Left lung (tissue), 10 donors: Measurements from ENCODE around the gene VPS13C. TPM values are rescaled to one million over a fixed set of nuclear protein-coding genes. Genes with fewer than 3 reads are reported as not detected.

ENCODE experiments used
- ATAC-seq: fragments of 200-7000 bp; cut with Tn5 transposase; one replicate; pipeline ENCODE4 v1.9.1; 2020; ENCODE audit warnings: moderate library complexity
- DNase-seq, 4 donors: peaks; one replicate each; pipeline ENCODE4 v3.0.0-alpha.2; 2013 to 2020
- H3K27ac ChIP-seq, 2 donors: fragments of 200-600 bp; sonication (generic) in 1 of 2; one replicate each; pipeline versions ENCODE4 v1.5.0 to v1.8.0; 2020 to 2021
- H3K27me3 ChIP-seq, 2 donors: fragments of 200-600 bp; sonication (generic) in 1 of 2; one replicate each; pipeline versions ENCODE4 v1.5.0 to v1.8.0; 2020 to 2021
- H3K36me3 ChIP-seq, 2 donors: fragments of 200-600 bp; sonication (generic) in 1 of 2; one replicate each; pipeline versions ENCODE4 v1.5.0 to v1.8.0; 2020 to 2021
- H3K4me1 ChIP-seq, 2 donors: fragments of 200-600 bp; one replicate each; pipeline ENCODE4 v1.8.0; 2021
- H3K4me3 ChIP-seq, 2 donors: fragments of 200-600 bp; sonication (generic) in 1 of 2; one replicate each; pipeline versions ENCODE4 v1.5.0 to v1.8.0; 2020 to 2021; ENCODE audit warnings: mild to moderate bottlenecking in 1 of 2
- H3K9me3 ChIP-seq, 2 donors: fragments of 200-600 bp; sonication (generic) in 1 of 2; one replicate each; pipeline versions ENCODE4 v1.5.0 to v1.8.0; 2020 to 2021
- CTCF ChIP-seq, 2 donors: fragments of 200-600 bp; sonication (generic) in 1 of 2; IDR thresholded peaks; one replicate each; pipeline versions ENCODE4 v1.5.0 to v1.8.0; 2021; ENCODE audit warnings: antibody characterized with exemption in 2 of 2
- intact Hi-C, 2 donors: fragments of 100-400 bp; cut with DNase I; formaldehyde crosslinking; loops; one replicate each; pipeline versions ENCODE4 v1.11.2 to v1.14.2; 2022
- polyA plus RNA-seq, 6 donors: library from polyadenylated mRNA; unstranded; fragments of 120-200 nt; gene quantifications; one replicate each; pipeline ENCODE4 v1.2.1, GENCODE V29; 2013; ENCODE audit not compliant: insufficient read length in 6 of 6
- total RNA-seq, 2 donors: library from RNA; stranded (reverse); fragmentation: NEBNext Ultra II Directional; extraction: Animal tissue kit (Norgen Biotek cat#: 25700); gene quantifications; one replicate each; pipeline ENCODE4 v1.2.1, GENCODE V29; 2021
- donor health status: DM: no; HTN: yes; CAD: no.
- donor health status: DM: no; HTN: no; CAD: no.

Gene VPS13C
- total and polyA plus RNA-seq, 8 donors = 54.8 to 96.7 (median 61.4) TPM

- no peaks in the 10 kb centered on the region for H3K36me3 ChIP-seq
- intact Hi-C loops = no loop called here
Observed at GRCh38 chr15:61834076-61834697, 226.1 kb downstream of the VPS13C start.

GRCh38 chr15:61832223-61832622, 228.0 kb downstream of the VPS13C start:
- DNase-seq = no peak
- Histone ChIP-seq H3K4me3 (no peak overlapping the region), H3K27me3 (peaks cover 0 to 12% of the 10 kb centered on the region in 2 donors), H3K4me1 (peaks cover 0 to 6% of the 10 kb centered on the region in 2 donors), H3K36me3 (no peaks in the 10 kb centered on the region), H3K9me3 (no peaks in the 10 kb centered on the region), H3K27ac (no peak overlapping the region)
- intact Hi-C loops = no loop called here
- ATAC-seq = no peak
- no peak for TF ChIP-seq CTCF (IDR thresholded peaks at IDR 0.05)

More at GRCh38 chr15:61834076-61834697, 226.1 kb downstream of the VPS13C start:
- Histone ChIP-seq H3K27ac (no peak overlapping the region), H3K9me3 (no peaks in the 10 kb centered on the region), H3K27me3 (peaks cover 0 to 12% of the 10 kb centered on the region in 2 donors), H3K4me3 (no peak overlapping the region), H3K4me1 (peaks cover 0 to 6% of the 10 kb centered on the region in 2 donors)
- peak; percentile 97 to 98 for TF ChIP-seq CTCF (IDR thresholded peaks at IDR 0.05)
- DNase-seq = peak; percentile 70 to 91 (median 84)
- ATAC-seq = peak; percentile 96

- no peaks in the 10 kb centered on the region for H3K36me3 ChIP-seq
- intact Hi-C loops = no loop called here
- H3K4me1 ChIP-seq = peaks cover 0 to 6% of the 10 kb centered on the region in 2 donors
- DNase-seq = no peak
- H3K9me3 ChIP-seq = no peaks in the 10 kb centered on the region
- no peak for ATAC-seq
- no peak overlapping the region for H3K4me3 ChIP-seq
- peaks cover 0 to 12% of the 10 kb centered on the region in 2 donors for H3K27me3 ChIP-seq
- no peak for TF ChIP-seq CTCF (IDR thresholded peaks at IDR 0.05)
- no peak overlapping the region for H3K27ac ChIP-seq
Observed at GRCh38 chr15:61831505-61831921, 228.7 kb downstream of the VPS13C start.

GRCh38 chr15:61830536-61831330, 229.5 kb downstream of the VPS13C start:
- Histone ChIP-seq H3K4me3 (no peak overlapping the region), H3K27ac (no peak overlapping the region), H3K27me3 (peaks cover 0 to 12% of the 10 kb centered on the region in 2 donors), H3K9me3 (no peaks in the 10 kb centered on the region), H3K36me3 (no peaks in the 10 kb centered on the region), H3K4me1 (peaks cover 0 to 6% of the 10 kb centered on the region in 2 donors)
- DNase-seq (no peak), ATAC-seq (no peak)
- intact Hi-C loops = no loop called here
- no peak for TF ChIP-seq CTCF (IDR thresholded peaks at IDR 0.05)

- Histone ChIP-seq H3K27me3 (peaks cover 0 to 4% of the 10 kb centered on the region in 2 donors), H3K4me1 (no peaks in the 10 kb centered on the region), H3K9me3 (no peaks in the 10 kb centered on the region), H3K27ac (no peak overlapping the region), H3K36me3 (no peaks in the 10 kb centered on the region), H3K4me3 (no peak overlapping the region)
- TF ChIP-seq CTCF (IDR thresholded peaks at IDR 0.05) = no peak
- ATAC-seq (no peak), DNase-seq (no peak)
- intact Hi-C loops = no loop called here
Observed at GRCh38 chr15:61829514-61829889, 230.7 kb downstream of the VPS13C start.
